Fibroblast of lung (primary cell): Measurements from ENCODE around the gene GABBR2. TPM values are rescaled to one million over a fixed set of nuclear protein-coding genes. Genes with fewer than 3 reads are reported as not detected.

Experiments used
- DNase-seq, 2 donors: peaks; one replicate each; pipeline versions ENCODE4 v3.0.0 to v3.0.0-alpha.2; 2010; ENCODE audit warnings: low read depth in 2 of 2
- H2AFZ ChIP-seq: 2 replicates; pipeline ENCODE4 v1.5.1; 2012; ENCODE audit warnings: low read length, control low read depth, inconsistent platforms
- H3K27ac ChIP-seq: 2 replicates; pipeline ENCODE4 v1.5.1; 2011; ENCODE audit warnings: low read length, control low read depth; ENCODE audit not compliant: insufficient read depth
- H3K27me3 ChIP-seq: 2 replicates; pipeline ENCODE4 v1.5.1; 2011; ENCODE audit warnings: mild to moderate bottlenecking, low read length; ENCODE audit not compliant: control insufficient read depth, insufficient read depth
- H3K36me3 ChIP-seq: 2 replicates; pipeline ENCODE4 v1.5.1; 2011; ENCODE audit warnings: low read length; ENCODE audit not compliant: control insufficient read depth, insufficient read depth
- H3K4me1 ChIP-seq: 2 replicates; pipeline ENCODE4 v1.5.1; 2011; ENCODE audit warnings: low read length; ENCODE audit not compliant: control insufficient read depth, insufficient read depth; ENCODE audit errors: extremely low read depth
- H3K4me2 ChIP-seq: 2 replicates; pipeline ENCODE4 v1.5.1; 2011; ENCODE audit warnings: low read length, control low read depth; ENCODE audit not compliant: insufficient read depth; ENCODE audit errors: extremely low read depth
- H3K4me3 ChIP-seq, 4 experiments: fragments of 200-600 bp in 1 of 4; sonication (generic) in 1 of 4; replicated peaks in 1 of 4; 2 replicates each; pipeline ENCODE4 v1.5.1; 2011 to 2016; ENCODE audit warnings: low read length in 4 of 4, low read depth in 3 of 4, mild to moderate bottlenecking in 3 of 4, control low read depth in 2 of 4, inconsistent platforms in 1 of 4, mixed read lengths in 1 of 4; ENCODE audit not compliant: insufficient read depth in 1 of 4; ENCODE audit errors: control extremely low read depth in 1 of 4
- H3K79me2 ChIP-seq: 2 replicates; pipeline ENCODE4 v1.5.1; 2012; ENCODE audit warnings: mild to moderate bottlenecking, low read length, inconsistent platforms; ENCODE audit not compliant: control insufficient read depth, insufficient read depth
- H3K9ac ChIP-seq: 2 replicates; pipeline ENCODE4 v1.5.1; 2011; ENCODE audit warnings: mild to moderate bottlenecking, low read length, control low read depth; ENCODE audit not compliant: insufficient read depth
- H3K9me3 ChIP-seq: 2 replicates; pipeline ENCODE4 v1.5.1; 2012; ENCODE audit warnings: low read depth, low read length; ENCODE audit not compliant: control insufficient read depth, insufficient read depth
- H4K20me1 ChIP-seq: 2 replicates; pipeline ENCODE4 v1.5.1; 2011; ENCODE audit warnings: low read length; ENCODE audit not compliant: control insufficient read depth, insufficient read depth; ENCODE audit errors: extremely low read depth
- CTCF ChIP-seq, 2 donors: IDR thresholded peaks in 1 of 2; conservative IDR thresholded peaks in 1 of 2; 1 replicate in 1 of 2; 2 replicates in 1 of 2; pipeline ENCODE4 v1.5.1; 2011 to 2012; ENCODE audit warnings: low read length in 2 of 2, control low read depth in 1 of 2, inconsistent platforms in 1 of 2, low read depth in 1 of 2, mild to moderate bottlenecking in 1 of 2
- EZH2 ChIP-seq: IDR thresholded peaks from 2 replicates; pipeline ENCODE4 v1.5.1; 2012; ENCODE audit warnings: low read length, control low read depth, mild to moderate bottlenecking; ENCODE audit errors: missing control alignments
- polyA plus RNA-seq, 2 donors: library from polyadenylated mRNA; depleted of rRNA in 1 of 2; stranded (reverse) in 1 of 2; unstranded in 1 of 2; fragments of >200 nt; gene quantifications; 2 replicates each; pipeline ENCODE4 v1.2.1, GENCODE V29; 2011 to 2012; ENCODE audit warnings: missing spikeins in 1 of 2
- total RNA-seq: library from RNA; depleted of rRNA; stranded (reverse); fragments of >200 nt; gene quantifications from 2 replicates; pipeline ENCODE4 v1.2.1, GENCODE V29; 2014

The GABBR2 gene
- total and polyA plus RNA-seq, 2 donors (not counting 1 experiment from before 2014, with no cell fraction given) = 0.32 to 0.33 TPM

GRCh38 chr9:98406469-98406868 lies 302.3 kb downstream of the GABBR2 start:
- H3K27me3 ChIP-seq = no peaks in the 10 kb centered on the region
- no peak overlapping the region for H2AFZ ChIP-seq
- H3K9ac ChIP-seq = no peak overlapping the region
- H3K4me3 ChIP-seq = no peak overlapping the region
- H3K36me3 ChIP-seq = no peaks in the 10 kb centered on the region
- TF ChIP-seq EZH2 = no peak
- no peak for TF ChIP-seq CTCF (conservative IDR thresholded peaks at IDR 0.05 in 1 of 2, IDR thresholded peaks at IDR 0.05 in 1 of 2; ENCODE audit: low read depth in 1 of 2, low read length in 2 of 2)
- no peak overlapping the region for H3K4me2 ChIP-seq
- no peaks in the 10 kb centered on the region for H3K4me1 ChIP-seq
- DNase-seq = no peak
- no peaks in the 10 kb centered on the region for H3K79me2 ChIP-seq
- no peaks in the 10 kb centered on the region for H4K20me1 ChIP-seq
- no peaks in the 10 kb centered on the region for H3K9me3 ChIP-seq
- no peak overlapping the region for H3K27ac ChIP-seq

GRCh38 chr9:98404237-98404636 lies 304.5 kb downstream of the GABBR2 start:
- H3K9me3 ChIP-seq = no peaks in the 10 kb centered on the region
- TF ChIP-seq CTCF (conservative IDR thresholded peaks at IDR 0.05 in 1 of 2, IDR thresholded peaks at IDR 0.05 in 1 of 2; ENCODE audit: low read depth in 1 of 2, low read length in 2 of 2) (no peak), EZH2 (no peak)
- H4K20me1 ChIP-seq = no peaks in the 10 kb centered on the region
- no peak overlapping the region for H3K4me3 ChIP-seq
- no peaks in the 10 kb centered on the region for H3K79me2 ChIP-seq
- no peak overlapping the region for H3K9ac ChIP-seq
- no peak for DNase-seq
- H2AFZ ChIP-seq = no peak overlapping the region
- no peaks in the 10 kb centered on the region for H3K36me3 ChIP-seq
- no peak overlapping the region for H3K4me2 ChIP-seq
- H3K4me1 ChIP-seq = no peaks in the 10 kb centered on the region
- no peak overlapping the region for H3K27ac ChIP-seq
- no peaks in the 10 kb centered on the region for H3K27me3 ChIP-seq

- Histone ChIP-seq H3K9me3 (no peaks in the 10 kb centered on the region), H3K79me2 (no peaks in the 10 kb centered on the region), H3K4me2 (no peak overlapping the region), H3K27me3 (no peaks in the 10 kb centered on the region), H2AFZ (no peak overlapping the region), H3K9ac (no peak overlapping the region), H3K4me3 (no peak overlapping the region), H3K36me3 (no peaks in the 10 kb centered on the region), H4K20me1 (no peaks in the 10 kb centered on the region), H3K27ac (no peak overlapping the region), H3K4me1 (no peaks in the 10 kb centered on the region)
- TF ChIP-seq CTCF (conservative IDR thresholded peaks at IDR 0.05 in 1 of 2, IDR thresholded peaks at IDR 0.05 in 1 of 2; ENCODE audit: low read depth in 1 of 2, low read length in 2 of 2) (no peak), EZH2 (no peak)
- no peak for DNase-seq
Measured at GRCh38 chr9:98403715-98404114, 305.0 kb downstream of the GABBR2 start.
